Esophagus squamous epithelium (tissue), 5 donors: ENCODE data around the gene PTPN13. TPM values are rescaled to one million over a fixed set of nuclear protein-coding genes. Genes with fewer than 3 reads are reported as not detected.
"Not testable (repeated sequence)": the region's sequence is repeated elsewhere in the genome, so short reads cannot be mapped to it uniquely, and the experiment has no call there.

Experiments used
- DNase-seq: peaks from one replicate; lab custom pipeline; 2025; lab: John Stamatoyannopoulos, UW
- H3K27ac ChIP-seq, 4 donors: fragments of 200-600 bp; sonication (generic); one replicate each; pipeline ENCODE4 v1.5.1; 2016 to 2019; ENCODE audit warnings: mild to moderate bottlenecking in 1 of 4
- H3K27me3 ChIP-seq, 4 donors: fragments of 200-600 bp; sonication (generic); 1 replicate in 3 of 4; 2 replicates in 1 of 4; pipeline versions ENCODE4 v1.5.1 to v1.6.0; 2017 to 2021; ENCODE audit warnings: antibody characterized with exemption in 1 of 4
- H3K36me3 ChIP-seq, 3 donors: fragments of 200-600 bp; sonication (generic); one replicate each; pipeline ENCODE4 v1.5.1; 2016 to 2019
- H3K4me1 ChIP-seq, 3 donors: fragments of 200-600 bp; sonication (generic); one replicate each; pipeline ENCODE4 v1.5.1; 2017 to 2019
- H3K4me3 ChIP-seq, 4 donors: fragments of 200-600 bp; sonication (generic); 1 replicate in 3 of 4; 2 replicates in 1 of 4; pipeline ENCODE4 v1.5.1; 2016 to 2019; ENCODE audit warnings: mild to moderate bottlenecking in 2 of 4, moderate library complexity in 1 of 4
- H3K9me3 ChIP-seq, 3 donors: fragments of 200-600 bp; sonication (generic); one replicate each; pipeline ENCODE4 v1.5.1; 2016 to 2019
- CTCF ChIP-seq, 6 experiments: fragments of 450-650 bp in 4 of 6; fragments of 200-600 bp in 2 of 6; sonication (generic) in 2 of 6; IDR thresholded peaks; one replicate each; pipeline ENCODE4 v1.5.1; 2016 to 2019; ENCODE audit warnings: antibody characterized with exemption in 6 of 6, mild to moderate bottlenecking in 4 of 6, moderate library complexity in 4 of 6
- POLR2A ChIP-seq, 4 donors: fragments of 450-650 bp; IDR thresholded peaks; one replicate each; pipeline ENCODE4 v1.6.1; 2017; ENCODE audit warnings: antibody characterized with exemption in 4 of 4, mild to moderate bottlenecking in 4 of 4, moderate library complexity in 3 of 4
- WGBS, 2 donors: methylation state at CpG; one replicate each; pipeline ENCODE4 v1.1.5; 2018; 5-methylcytosine and 5-hydroxymethylcytosine counted together
- intact Hi-C: fragments of 100-400 bp; cut with DNase I; formaldehyde crosslinking; loops from one replicate; pipeline ENCODE4 v1.15.0; 2022
- total RNA-seq, 4 donors: library from RNA; depleted of rRNA; stranded (reverse); fragments of >200 nt; gene quantifications; one replicate each; pipeline ENCODE4 v1.1.0, GENCODE V29; 2016
- donor health status: DM: yes; HTN: yes; CAD: no.

The PTPN13 gene
- total RNA-seq, 4 donors from 2014 or later: 44.8 to 94.9 (median 66.7) TPM

DNA sequence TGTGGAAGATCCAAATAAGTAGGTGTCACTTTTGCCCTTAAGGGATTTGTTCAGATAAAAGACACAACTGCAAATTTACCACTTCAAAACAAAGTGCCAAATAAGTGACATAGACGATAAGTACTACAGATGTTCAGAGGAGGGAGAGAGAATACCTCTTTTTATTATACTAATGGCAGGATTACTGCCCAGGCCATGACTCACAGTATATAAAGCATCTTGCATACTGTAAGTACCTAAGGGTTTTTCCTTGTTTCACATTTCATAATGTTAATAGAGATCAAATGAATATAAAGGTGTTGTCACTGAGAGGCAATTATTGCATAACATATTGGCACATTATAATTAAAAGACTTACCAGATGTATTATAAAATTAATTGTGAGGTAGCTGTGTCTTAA is 46.4 kb downstream of the PTPN13 start:
- DNase-seq: no peak
- no peak overlapping the region for H3K27ac ChIP-seq
- H3K4me1 ChIP-seq: peaks cover 0 to 4% (median 0%) of the 10 kb centered on the region in 3 donors
- TF ChIP-seq POLR2A (IDR thresholded peaks at IDR 0.05): no peak
- no peak for TF ChIP-seq CTCF (IDR thresholded peaks at IDR 0.05)
- no peaks in the 10 kb centered on the region for H3K9me3 ChIP-seq
- no peak overlapping the region for H3K4me3 ChIP-seq
- intact Hi-C loops: no loop called here
- no peaks in the 10 kb centered on the region for H3K27me3 ChIP-seq
- 22% methylated on average over 1 of the region's 1 CpG for WGBS, 2 donors
- H3K36me3 ChIP-seq: peaks cover 0 to 25% (median 0%) of the 10 kb centered on the region in 3 donors

- DNase-seq: no peak
- H3K27ac ChIP-seq: no peak overlapping the region
These were observed 47.5 kb downstream of the PTPN13 start for GRCh38 chr4:86641516-86642090.

GRCh38 chr4:86644892-86645291 is 50.8 kb downstream of the PTPN13 start:
- no peak for TF ChIP-seq CTCF (IDR thresholded peaks at IDR 0.05)
- TF ChIP-seq POLR2A (IDR thresholded peaks at IDR 0.05): no peak
- Histone ChIP-seq H3K4me3 (no peak overlapping the region), H3K27ac (no peak overlapping the region), H3K36me3 (peaks cover 0 to 34% (median 0%) of the 10 kb centered on the region in 3 donors), H3K27me3 (no peaks in the 10 kb centered on the region), H3K9me3 (peaks cover 0 to 13% (median 7%) of the 10 kb centered on the region in 3 donors), H3K4me1 (peaks cover 0 to 4% (median 0%) of the 10 kb centered on the region in 3 donors)
- no peak for DNase-seq
- 79 to 84% methylated on average over 7 to 8 of the region's 8 CpGs for WGBS, 2 donors
- intact Hi-C loops: no loop called here

More at GRCh38 chr4:86641516-86642090, 47.5 kb downstream of the PTPN13 start:
- 73 to 78% methylated on average over 3 of the region's 3 CpGs for WGBS, 2 donors
- peaks cover 0 to 18% (median 0%) of the 10 kb centered on the region in 3 donors for H3K36me3 ChIP-seq
- TF ChIP-seq POLR2A (IDR thresholded peaks at IDR 0.05) (no peak), CTCF (IDR thresholded peaks at IDR 0.05) (no peak)
- no peak overlapping the region for H3K4me3 ChIP-seq
- peaks cover 0 to 4% (median 0%) of the 10 kb centered on the region in 3 donors for H3K4me1 ChIP-seq
- no peaks in the 10 kb centered on the region for H3K9me3 ChIP-seq
- intact Hi-C loops: no loop called here
- no peaks in the 10 kb centered on the region for H3K27me3 ChIP-seq

GRCh38 chr4:86652332-86652932 is 58.3 kb downstream of the PTPN13 start:
- H3K4me3 ChIP-seq: no peak overlapping the region
- peaks cover 0 to 28% (median 0%) of the 10 kb centered on the region in 3 donors for H3K36me3 ChIP-seq
- H3K4me1 ChIP-seq: no peaks in the 10 kb centered on the region
- H3K27ac ChIP-seq: no peak overlapping the region
- 100% methylated on average over 1 of the region's 1 CpG for WGBS, 2 donors
- peaks cover 0 to 42% (median 22%) of the 10 kb centered on the region in 3 donors for H3K9me3 ChIP-seq
- intact Hi-C loops: no loop called here
- no peaks in the 10 kb centered on the region for H3K27me3 ChIP-seq
- TF ChIP-seq POLR2A (IDR thresholded peaks at IDR 0.05) (no peak), CTCF (IDR thresholded peaks at IDR 0.05) (no peak)
- DNase-seq: no peak

GRCh38 chr4:86653237-86653865 is 59.2 kb downstream of the PTPN13 start:
- peaks cover 0 to 42% (median 22%) of the 10 kb centered on the region in 3 donors for H3K9me3 ChIP-seq
- H3K4me3 ChIP-seq: no peak overlapping the region
- TF ChIP-seq POLR2A (IDR thresholded peaks at IDR 0.05) (no peak), CTCF (IDR thresholded peaks at IDR 0.05) (peak in 1 of 6 experiments; percentile 22)
- WGBS, 2 donors: 65 to 68% methylated on average over 4 of the region's 4 CpGs
- no peak for DNase-seq
- no peaks in the 10 kb centered on the region for H3K4me1 ChIP-seq
- H3K27me3 ChIP-seq: no peaks in the 10 kb centered on the region
- H3K36me3 ChIP-seq: peaks cover 0 to 37% (median 0%) of the 10 kb centered on the region in 3 donors
- intact Hi-C loops: no loop called here
- no peak overlapping the region for H3K27ac ChIP-seq

GRCh38 chr4:86656781-86657180 is 62.7 kb downstream of the PTPN13 start:
- intact Hi-C loops, H3K27ac ChIP-seq, DNase-seq, H3K27me3 ChIP-seq, H3K4me3 ChIP-seq: not testable (repeated sequence)
- H3K36me3 ChIP-seq: peaks cover 0 to 17% (median 0%) of the 10 kb centered on the region in 3 donors
- 81% methylated on average over 3 to 9 of the region's 10 CpGs for WGBS, 2 donors
- peaks cover 0 to 22% (median 10%) of the 10 kb centered on the region in 3 donors for H3K4me1 ChIP-seq
- peaks cover 0 to 15% (median 3%) of the 10 kb centered on the region in 3 donors for H3K9me3 ChIP-seq
